HL-60 (cell line): Measurements from ENCODE around the gene MUC20.
"Not testable (repeated sequence)": the region's sequence is repeated elsewhere in the genome, so short reads cannot be mapped to it uniquely, and the experiment has no call there.

Experiments
- CTCF ChIP-seq: IDR thresholded peaks from one replicate; pipeline ENCODE4 v1.5.1; 2011; ENCODE audit warnings: low read length, control low read depth, inconsistent platforms; ENCODE audit not compliant: insufficient read depth
- POLR2AphosphoS5 ChIP-seq: IDR thresholded peaks from 2 replicates; pipeline ENCODE4 v1.6.1; 2012; ENCODE audit warnings: low read depth
- REST ChIP-seq: IDR thresholded peaks from 2 replicates; pipeline ENCODE4 v1.6.1; 2012; ENCODE audit warnings: low read depth; ENCODE audit not compliant: insufficient replicate concordance

GRCh38 chr3:195724363-195724762, 3.6 kb downstream of the MUC20 start:
- not testable (repeated sequence) for TF ChIP-seq CTCF, POLR2AphosphoS5, REST
